SU-DHL-6 (cell line): ENCODE data around the gene BIRC7.

ENCODE experiments used
- H2AFZ ChIP-seq: fragments of 200-600 bp; sonication (generic); 2 replicates; pipeline ENCODE4 v1.6.1; 2014; ENCODE audit warnings: low read depth, mild to moderate bottlenecking, moderate library complexity, mixed read lengths, antibody characterized with exemption, low read length; ENCODE audit not compliant: severe bottlenecking
- H3F3A ChIP-seq: fragments of 200-600 bp; shearing (Covaris generic); 2 replicates; pipeline ENCODE4 v1.6.0; 2016; ENCODE audit warnings: antibody characterized with exemption, mild to moderate bottlenecking; ENCODE audit not compliant: insufficient read depth
- H3K27ac ChIP-seq: fragments of 200-600 bp; sonication (generic); 2 replicates; pipeline ENCODE4 v1.5.1; 2016; ENCODE audit warnings: low read depth, mild to moderate bottlenecking, low read length, moderate library complexity, mixed read lengths
- H3K27me3 ChIP-seq: fragments of 200-600 bp; sonication (generic), shearing (Covaris generic); 2 replicates; pipeline ENCODE4 v1.6.0; 2014; ENCODE audit warnings: mild to moderate bottlenecking, low read length
- H3K36me3 ChIP-seq: fragments of 200-600 bp; sonication (generic); 2 replicates; pipeline ENCODE4 v1.6.1; 2014; ENCODE audit warnings: mild to moderate bottlenecking, low read length, mixed read lengths
- H3K4me2 ChIP-seq: fragments of 300-600, 200-600 bp; shearing (Covaris generic), sonication (generic); 2 replicates; pipeline ENCODE4 v1.6.0; 2014; ENCODE audit warnings: low read length, low read depth, mild to moderate bottlenecking; ENCODE audit not compliant: poor library complexity, severe bottlenecking
- H3K4me3 ChIP-seq: fragments of 200-600 bp; sonication (generic); 2 replicates; pipeline ENCODE4 v1.5.1; 2014; ENCODE audit warnings: antibody characterized with exemption, low read length, mild to moderate bottlenecking, mixed read lengths; ENCODE audit not compliant: insufficient read depth, poor library complexity, severe bottlenecking
- H3K79me2 ChIP-seq: fragments of 200-600 bp; sonication (generic); 2 replicates; pipeline ENCODE4 v1.6.1; 2014; ENCODE audit warnings: mild to moderate bottlenecking, low read length, moderate library complexity; ENCODE audit not compliant: insufficient read depth
- H3K9ac ChIP-seq: fragments of 200-600 bp; sonication (generic); 2 replicates; pipeline ENCODE4 v1.7.0; 2014; ENCODE audit warnings: mild to moderate bottlenecking, low read length
- H3K9me2 ChIP-seq: fragments of 200-600 bp; sonication (generic); replicated peaks from 2 replicates; pipeline ENCODE4 v1.6.1; 2014; ENCODE audit warnings: low read length; ENCODE audit not compliant: insufficient read depth
- H3K9me3 ChIP-seq: fragments of 200-600 bp; sonication (generic); 2 replicates; pipeline ENCODE4 v1.6.1; 2014; ENCODE audit warnings: low read length, mixed read lengths; ENCODE audit not compliant: insufficient read depth
- H4K20me1 ChIP-seq: fragments of 200-600 bp; sonication (generic); 2 replicates; pipeline ENCODE4 v1.6.1; 2014; ENCODE audit warnings: low read depth, mild to moderate bottlenecking, antibody characterized with exemption, low read length, moderate library complexity, mixed read lengths
- CTCF ChIP-seq: fragments of 200-600 bp; sonication (generic); IDR thresholded peaks from one replicate; pipeline ENCODE4 v1.5.1; 2017; ENCODE audit warnings: antibody characterized with exemption, mild to moderate bottlenecking, low read length, moderate library complexity; ENCODE audit not compliant: insufficient read depth, poor library complexity, severe bottlenecking
- EZH2phosphoT487 ChIP-seq: fragments of 200-600 bp; sonication (generic), shearing (Covaris generic); conservative IDR thresholded peaks from 2 replicates; pipeline ENCODE4 v1.6.1; 2018; ENCODE audit warnings: mild to moderate bottlenecking, antibody characterized with exemption, low read length, moderate library complexity, mixed read lengths

Gene BIRC7

GRCh38 chr20:63277466-63278272 lies 42.0 kb downstream of the BIRC7 start:
- no peak overlapping the region for H3K4me3 ChIP-seq
- H3K27ac ChIP-seq, result no peak overlapping the region
- no peak overlapping the region for H3K9ac ChIP-seq
- TF ChIP-seq CTCF (no peak), EZH2phosphoT487 (no peak)
- H4K20me1 ChIP-seq, result no peaks in the 10 kb centered on the region
- no peaks in the 10 kb centered on the region for H3K36me3 ChIP-seq
- no peaks in the 10 kb centered on the region for H3K9me2 ChIP-seq
- no peaks in the 10 kb centered on the region for H3K27me3 ChIP-seq
- H2AFZ ChIP-seq, result no peak overlapping the region
- no peaks in the 10 kb centered on the region for H3K9me3 ChIP-seq
- H3K4me2 ChIP-seq, result no peak overlapping the region
- peaks cover 30% of the 10 kb centered on the region for H3K79me2 ChIP-seq
- H3F3A ChIP-seq, result no peaks in the 10 kb centered on the region

- Histone ChIP-seq H3K27ac (no peak overlapping the region), H3K9ac (no peak overlapping the region), H3K27me3 (no peaks in the 10 kb centered on the region), H3K4me3 (no peak overlapping the region), H4K20me1 (no peaks in the 10 kb centered on the region), H3K9me2 (no peaks in the 10 kb centered on the region), H3K9me3 (no peaks in the 10 kb centered on the region), H2AFZ (no peak overlapping the region), H3K4me2 (no peak overlapping the region), H3K36me3 (no peaks in the 10 kb centered on the region), H3K79me2 (peaks cover 20% of the 10 kb centered on the region), H3F3A (no peaks in the 10 kb centered on the region)
- no peak for TF ChIP-seq EZH2phosphoT487
- TF ChIP-seq CTCF, result no peak
These were observed 43.0 kb downstream of the BIRC7 start for GRCh38 chr20:63278661-63279060.

- Histone ChIP-seq H3K9me3 (no peaks in the 10 kb centered on the region), H3K27ac (no peak overlapping the region), H3K27me3 (no peaks in the 10 kb centered on the region), H3K9me2 (no peaks in the 10 kb centered on the region), H3K36me3 (no peaks in the 10 kb centered on the region), H3K79me2 (peaks cover 12% of the 10 kb centered on the region; the same call in 1 of the 2 replicates), H4K20me1 (no peaks in the 10 kb centered on the region), H3K4me2 (no peak overlapping the region), H3K4me3 (no peak overlapping the region), H3F3A (no peaks in the 10 kb centered on the region), H3K9ac (no peak overlapping the region), H2AFZ (no peak overlapping the region)
- TF ChIP-seq CTCF (no peak), EZH2phosphoT487 (no peak)
These were observed 44.2 kb downstream of the BIRC7 start for GRCh38 chr20:63279931-63280330.
